Activated CD8-positive, alpha-beta T cell treated with anti-CD3 and anti-CD28 coated beads for 36 hours (primary cell): ENCODE measurements around the gene HLA-B. TPM values are rescaled to one million over a fixed set of nuclear protein-coding genes. Genes with fewer than 3 reads are reported as not detected.

Experiments used
- ATAC-seq: fragments of 200-7000 bp; cut with Tn5 transposase; one replicate; pipeline ENCODE4 v1.10.0; 2021; ENCODE audit warnings: mild to moderate bottlenecking, moderate library complexity
- CTCF ChIA-PET: fragments of 350-600 bp; sonication (Branson Sonifier 250); formaldehyde crosslinking; loops from one replicate; lab custom pipeline; 2021; ENCODE audit warnings: antibody characterized with exemption; lab: Charles Lee
- POLR2A ChIA-PET: fragments of 350-600 bp; sonication (Branson Sonifier 250); formaldehyde crosslinking; loops from one replicate; lab custom pipeline; 2021; ENCODE audit warnings: antibody characterized with exemption; lab: Charles Lee
- DNase-seq: peaks from one replicate; pipeline ENCODE4 v3.0.0-alpha.2; 2020
- H3K27ac Mint-ChIP-seq: one replicate; pipeline ENCODE4 v1.8.0; 2021; ENCODE audit warnings: mild to moderate bottlenecking, mixed read lengths
- H3K27me3 Mint-ChIP-seq: one replicate; pipeline ENCODE4 v1.8.0; 2021; ENCODE audit warnings: mixed read lengths
- H3K36me3 Mint-ChIP-seq: one replicate; pipeline ENCODE4 v1.8.0; 2021; ENCODE audit warnings: low read depth, mixed read lengths
- H3K4me1 Mint-ChIP-seq: one replicate; pipeline ENCODE4 v1.8.0; 2021; ENCODE audit warnings: low read depth, mixed read lengths
- H3K4me3 Mint-ChIP-seq: one replicate; pipeline ENCODE4 v1.8.0; 2021; ENCODE audit warnings: mild to moderate bottlenecking, moderate library complexity, mixed read lengths
- H3K9me3 Mint-ChIP-seq: one replicate; pipeline ENCODE4 v1.8.0; 2021; ENCODE audit warnings: mixed read lengths
- intact Hi-C: fragments of 100-400 bp; cut with micrococcal nuclease; formaldehyde crosslinking; loops from one replicate; pipeline ENCODE4 v1.10.0; 2022
- total RNA-seq, 2 experiments: library from RNA; stranded (reverse); gene quantifications; one replicate each; pipeline ENCODE4 v1.2.3, GENCODE V29; 2021
- TF ChIP-seq, protein P1 (sequence below): fragments of 200-600 bp; IDR thresholded peaks from one replicate; pipeline ENCODE4 v1.8.0; 2022; ENCODE audit warnings: antibody characterized with exemption, mild to moderate bottlenecking

Gene HLA-B
- total RNA-seq, 2 experiments from 2014 or later: 2,892 to 2,968 TPM

DNA sequence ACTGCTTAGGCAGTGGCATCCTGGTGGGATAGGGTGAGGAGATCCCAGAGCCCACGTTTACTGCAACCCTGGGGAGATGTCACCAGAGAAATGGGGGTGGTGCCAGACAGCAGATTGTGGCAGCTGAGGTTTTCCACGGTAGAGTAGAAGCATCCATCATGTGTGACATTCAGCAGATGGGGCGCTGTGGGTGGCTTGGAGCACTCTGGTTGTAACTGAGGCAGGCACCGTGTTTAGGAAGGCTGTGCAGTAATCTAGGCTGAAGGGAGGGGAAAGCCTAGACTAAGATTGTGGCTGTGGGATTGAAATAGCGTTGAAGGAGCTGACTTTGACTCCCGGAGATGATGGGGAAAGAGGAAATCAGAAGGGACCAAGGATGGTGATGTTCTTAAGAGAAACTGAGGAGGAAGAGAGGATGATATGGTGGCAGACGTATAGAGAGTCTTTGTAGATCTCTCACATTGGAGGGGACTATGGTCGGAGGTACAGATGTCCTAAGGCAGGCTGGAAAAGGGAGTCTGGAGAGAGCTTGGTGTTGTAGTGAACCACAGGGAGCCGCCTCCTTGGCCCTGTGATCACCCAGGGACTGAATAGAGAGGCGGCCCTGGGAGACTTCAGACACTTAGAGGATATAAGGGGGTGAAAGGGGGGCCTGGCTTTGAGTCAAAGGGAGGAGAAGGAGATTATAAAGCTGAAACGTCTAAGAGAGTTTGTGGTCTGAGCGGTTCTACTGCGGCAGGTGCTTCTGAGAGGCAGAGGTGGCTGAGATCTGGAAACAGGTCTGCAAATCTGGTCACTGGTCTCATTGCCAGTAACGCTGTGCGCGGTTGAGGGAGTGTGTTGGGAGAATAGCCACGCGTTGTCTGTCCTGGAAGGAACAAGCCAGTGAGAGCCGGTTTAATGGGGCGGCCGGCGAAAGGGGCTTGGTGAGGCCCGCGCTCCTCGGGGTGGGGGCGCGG is 45.6 kb upstream of the HLA-B start:
- TF ChIP-seq, protein P1, sequence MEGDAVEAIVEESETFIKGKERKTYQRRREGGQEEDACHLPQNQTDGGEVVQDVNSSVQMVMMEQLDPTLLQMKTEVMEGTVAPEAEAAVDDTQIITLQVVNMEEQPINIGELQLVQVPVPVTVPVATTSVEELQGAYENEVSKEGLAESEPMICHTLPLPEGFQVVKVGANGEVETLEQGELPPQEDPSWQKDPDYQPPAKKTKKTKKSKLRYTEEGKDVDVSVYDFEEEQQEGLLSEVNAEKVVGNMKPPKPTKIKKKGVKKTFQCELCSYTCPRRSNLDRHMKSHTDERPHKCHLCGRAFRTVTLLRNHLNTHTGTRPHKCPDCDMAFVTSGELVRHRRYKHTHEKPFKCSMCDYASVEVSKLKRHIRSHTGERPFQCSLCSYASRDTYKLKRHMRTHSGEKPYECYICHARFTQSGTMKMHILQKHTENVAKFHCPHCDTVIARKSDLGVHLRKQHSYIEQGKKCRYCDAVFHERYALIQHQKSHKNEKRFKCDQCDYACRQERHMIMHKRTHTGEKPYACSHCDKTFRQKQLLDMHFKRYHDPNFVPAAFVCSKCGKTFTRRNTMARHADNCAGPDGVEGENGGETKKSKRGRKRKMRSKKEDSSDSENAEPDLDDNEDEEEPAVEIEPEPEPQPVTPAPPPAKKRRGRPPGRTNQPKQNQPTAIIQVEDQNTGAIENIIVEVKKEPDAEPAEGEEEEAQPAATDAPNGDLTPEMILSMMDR: no peak
- POLR2A ChIA-PET: interaction anchor here (0.6 to 1.7 kb wide), 6 partner anchors 18 to 750 kb away, joined by 3 to 8 read pairs (median 3); partner anchors contain the start of gene MICB

DNA sequence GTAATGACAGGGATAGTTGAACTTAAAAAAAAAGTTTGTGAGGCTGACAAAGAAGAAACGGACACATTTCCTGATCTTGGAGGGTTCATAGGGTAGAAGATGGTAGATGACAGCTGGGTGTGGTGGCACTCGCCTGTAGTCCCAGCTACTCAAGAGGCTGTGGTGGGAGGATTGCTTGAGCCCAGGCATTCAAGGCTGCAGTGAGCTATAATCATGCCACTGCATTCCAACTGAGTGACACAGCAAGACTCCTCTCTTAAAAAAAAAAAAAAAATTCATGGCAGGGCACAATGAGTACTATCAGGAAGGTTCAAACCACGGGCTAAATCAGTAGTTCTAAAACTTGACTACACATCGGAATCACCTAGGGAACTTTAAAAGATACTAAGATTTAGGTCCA is 44.4 kb upstream of the HLA-B start:
- H3K27ac Mint-ChIP-seq: peak overlapping the region; percentile 93
- H3K4me1 Mint-ChIP-seq: peaks cover 46% of the 10 kb centered on the region
- DNase-seq (peak; percentile 17), ATAC-seq (no peak)
- CTCF ChIA-PET: interaction anchor here (0.7 to 7.9 kb wide), 6 partner anchors 33 to 197 kb away, joined by 3 to 98 read pairs (median 8); no protein-coding TSS in a partner anchor
- no peaks in the 10 kb centered on the region for H3K9me3 Mint-ChIP-seq
- intact Hi-C loops: no loop called here
- POLR2A ChIA-PET: interaction anchor here (0.6 to 1.0 kb wide), 4 partner anchors 19 to 180 kb away, joined by 3 read pairs; no protein-coding TSS in a partner anchor
- peak overlapping the region; percentile 81 for H3K4me3 Mint-ChIP-seq
- H3K27me3 Mint-ChIP-seq: no peaks in the 10 kb centered on the region
- TF ChIP-seq, protein P1: no peak
- H3K36me3 Mint-ChIP-seq: peaks cover 2% of the 10 kb centered on the region

More for the DNA sequence above, 45.6 kb upstream of the HLA-B start:
- H3K4me3 Mint-ChIP-seq: peak overlapping the region; percentile 81
- DNase-seq (peak; percentile 70), ATAC-seq (peak; percentile 19)
- H3K27me3 Mint-ChIP-seq: no peaks in the 10 kb centered on the region
- H3K36me3 Mint-ChIP-seq: peaks cover 2% of the 10 kb centered on the region
- CTCF ChIA-PET: interaction anchor here (2.1 to 7.9 kb wide), 3 partner anchors 36 to 91 kb away, joined by 5 to 98 read pairs (median 13); no protein-coding TSS in a partner anchor
- H3K27ac Mint-ChIP-seq: peak overlapping the region; percentile 71
- intact Hi-C loops: no loop called here
- no peaks in the 10 kb centered on the region for H3K9me3 Mint-ChIP-seq
- H3K4me1 Mint-ChIP-seq: peaks cover 49% of the 10 kb centered on the region

DNA sequence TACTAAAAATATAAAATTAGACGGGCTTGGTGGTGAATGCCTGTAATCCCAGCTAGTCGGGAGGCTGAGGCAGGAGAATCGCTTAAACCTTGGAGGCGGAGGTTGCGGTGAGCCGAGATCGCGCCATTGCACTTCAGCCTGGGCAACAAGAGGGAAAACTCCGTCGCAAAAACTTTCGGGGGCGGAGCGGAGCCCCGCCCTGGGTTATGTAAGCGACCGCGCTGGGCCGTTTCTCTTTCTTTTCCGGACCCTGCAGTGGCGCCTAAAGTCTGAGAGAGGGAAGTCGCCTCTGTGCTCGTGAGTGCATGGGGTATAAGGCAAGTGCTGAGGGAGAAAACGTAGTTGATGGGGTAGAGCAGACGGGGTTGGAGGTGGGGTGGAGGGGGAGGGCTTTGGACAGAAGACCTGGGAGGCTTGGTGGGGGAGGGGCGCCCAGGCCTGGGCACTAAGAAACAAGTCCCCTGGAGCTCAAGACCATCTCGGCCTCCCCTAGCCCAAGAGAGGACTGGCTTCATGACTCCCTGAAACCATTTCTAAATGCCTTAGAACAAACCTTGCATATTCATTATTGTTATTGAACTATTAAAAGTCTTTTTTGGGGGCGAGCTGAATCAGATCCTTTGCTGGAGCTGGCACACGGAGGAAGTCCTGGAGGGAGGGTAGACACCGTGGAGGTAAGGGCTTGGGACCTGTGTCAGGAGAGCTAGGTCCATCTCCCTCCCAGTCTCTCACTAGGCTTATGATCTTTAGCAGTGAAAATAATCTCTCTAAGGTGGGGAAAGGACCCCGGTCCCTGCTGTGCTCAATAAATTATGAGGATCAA is 43.7 kb upstream of the HLA-B start:
- H3K27me3 Mint-ChIP-seq: no peaks in the 10 kb centered on the region
- CTCF ChIA-PET: interaction anchor here (0.6 to 7.9 kb wide), 12 partner anchors 20 to 198 kb away, joined by 3 to 98 read pairs (median 4); partner anchors contain the start of gene DDX39B
- peak; percentile 55 for ATAC-seq
- peak overlapping the region; percentile 81 for H3K4me3 Mint-ChIP-seq
- POLR2A ChIA-PET: interaction anchor here (0.6 to 1.1 kb wide), 10 partner anchors 20 to 472 kb away, joined by 3 read pairs; no protein-coding TSS in a partner anchor
- peak; percentile 90 for DNase-seq
- H3K27ac Mint-ChIP-seq: peak overlapping the region; percentile 93
- peaks cover 44% of the 10 kb centered on the region for H3K4me1 Mint-ChIP-seq
- intact Hi-C loops: no loop called here
- H3K9me3 Mint-ChIP-seq: no peaks in the 10 kb centered on the region
- TF ChIP-seq, protein P1: no peak
- peaks cover 2% of the 10 kb centered on the region for H3K36me3 Mint-ChIP-seq

DNA sequence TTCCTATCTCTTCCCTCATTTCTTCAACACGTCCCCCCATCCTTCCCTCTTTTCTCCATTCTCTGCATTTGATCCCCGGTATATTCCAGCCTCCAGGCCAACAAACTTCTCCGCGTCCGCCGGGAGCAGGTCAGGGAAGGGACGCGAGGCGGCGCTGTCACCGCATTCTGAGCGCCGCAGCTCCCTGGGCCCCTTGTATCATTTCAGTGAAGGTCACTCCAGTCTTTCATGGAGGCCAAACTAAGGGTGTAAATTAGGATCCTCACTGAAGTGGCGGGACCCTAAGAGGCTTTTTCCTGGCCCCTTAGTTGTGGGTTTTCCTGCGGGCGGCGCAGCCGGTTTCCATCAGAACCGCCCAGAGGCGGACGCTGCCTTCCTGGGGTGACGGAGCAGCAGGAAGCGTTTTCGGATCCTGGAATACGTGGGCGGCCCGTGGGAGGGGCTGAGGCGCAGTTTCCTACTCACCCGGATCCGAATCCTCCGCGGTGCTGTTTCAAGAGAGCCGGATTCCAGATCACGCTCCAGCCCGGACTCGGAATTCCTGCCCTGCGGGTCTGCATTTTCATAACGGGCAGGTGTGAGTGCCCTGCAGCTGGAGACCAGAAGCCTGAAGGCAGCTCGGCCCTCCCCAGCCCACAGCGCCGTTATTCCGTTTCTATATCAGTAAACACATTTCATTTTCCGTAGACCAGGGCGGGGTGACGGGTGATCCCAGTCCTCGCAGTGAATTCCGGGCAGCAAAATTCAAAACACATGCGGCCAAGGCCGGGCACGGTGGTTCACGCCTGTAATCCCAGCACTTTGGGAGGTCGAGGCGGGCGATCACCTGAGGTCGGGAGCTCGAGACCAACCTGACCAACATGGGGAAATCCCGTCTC is 42.8 kb upstream of the HLA-B start:
- H3K9me3 Mint-ChIP-seq: no peaks in the 10 kb centered on the region
- intact Hi-C loops: no loop called here
- peak overlapping the region; percentile 81 for H3K4me3 Mint-ChIP-seq
- ATAC-seq (peak; percentile 43), DNase-seq (peak; percentile 75)
- H3K27ac Mint-ChIP-seq: peak overlapping the region; percentile 93
- TF ChIP-seq, protein P1: peak; percentile 84
- peaks cover 2% of the 10 kb centered on the region for H3K36me3 Mint-ChIP-seq
- CTCF ChIA-PET: interaction anchor here (0.6 to 7.9 kb wide), 11 partner anchors 19 to 172 kb away, joined by 3 to 98 read pairs (median 5); partner anchors contain the start of gene DDX39B
- peaks cover 44% of the 10 kb centered on the region for H3K4me1 Mint-ChIP-seq
- POLR2A ChIA-PET: interaction anchor here (0.6 to 1.1 kb wide), 9 partner anchors 23 to 471 kb away, joined by 3 read pairs; no protein-coding TSS in a partner anchor
- no peaks in the 10 kb centered on the region for H3K27me3 Mint-ChIP-seq
